ENCODE measurements around the gene MUC2.

DNA sequence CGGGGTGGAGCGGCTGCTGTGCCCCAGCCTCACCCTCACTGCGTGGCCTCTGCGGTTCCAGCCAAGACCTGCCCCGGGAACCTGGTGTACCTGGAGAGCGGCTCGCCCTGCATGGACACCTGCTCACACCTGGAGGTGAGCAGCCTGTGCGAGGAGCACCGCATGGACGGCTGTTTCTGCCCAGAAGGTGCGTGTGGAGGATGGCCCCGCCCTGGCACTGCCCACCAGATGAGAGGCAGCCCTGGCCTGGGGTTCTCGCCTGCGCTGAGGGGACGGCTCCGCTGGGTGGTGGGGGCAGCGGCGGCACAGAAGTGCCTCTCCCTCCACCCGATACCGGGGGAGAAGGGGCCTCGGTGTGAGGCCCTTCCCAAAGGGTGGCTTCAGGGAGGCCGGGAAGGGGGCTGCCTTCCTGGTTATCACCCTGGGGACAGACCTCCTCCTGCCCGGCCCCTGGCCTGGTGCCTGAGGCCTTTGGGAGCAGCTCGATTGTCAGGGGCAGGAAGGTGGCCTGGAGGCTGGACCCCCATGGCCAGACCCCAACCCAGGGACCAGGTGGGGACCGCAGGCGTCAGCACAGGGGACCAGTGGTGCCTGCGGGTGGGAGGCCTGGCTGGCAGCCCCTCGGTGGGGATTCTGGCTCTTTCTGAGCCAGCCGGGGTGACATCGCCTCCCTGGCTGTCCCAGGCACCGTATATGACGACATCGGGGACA, 7.1 kb downstream of the MUC2 start:
- TF ChIP-seq, protein P1, sequence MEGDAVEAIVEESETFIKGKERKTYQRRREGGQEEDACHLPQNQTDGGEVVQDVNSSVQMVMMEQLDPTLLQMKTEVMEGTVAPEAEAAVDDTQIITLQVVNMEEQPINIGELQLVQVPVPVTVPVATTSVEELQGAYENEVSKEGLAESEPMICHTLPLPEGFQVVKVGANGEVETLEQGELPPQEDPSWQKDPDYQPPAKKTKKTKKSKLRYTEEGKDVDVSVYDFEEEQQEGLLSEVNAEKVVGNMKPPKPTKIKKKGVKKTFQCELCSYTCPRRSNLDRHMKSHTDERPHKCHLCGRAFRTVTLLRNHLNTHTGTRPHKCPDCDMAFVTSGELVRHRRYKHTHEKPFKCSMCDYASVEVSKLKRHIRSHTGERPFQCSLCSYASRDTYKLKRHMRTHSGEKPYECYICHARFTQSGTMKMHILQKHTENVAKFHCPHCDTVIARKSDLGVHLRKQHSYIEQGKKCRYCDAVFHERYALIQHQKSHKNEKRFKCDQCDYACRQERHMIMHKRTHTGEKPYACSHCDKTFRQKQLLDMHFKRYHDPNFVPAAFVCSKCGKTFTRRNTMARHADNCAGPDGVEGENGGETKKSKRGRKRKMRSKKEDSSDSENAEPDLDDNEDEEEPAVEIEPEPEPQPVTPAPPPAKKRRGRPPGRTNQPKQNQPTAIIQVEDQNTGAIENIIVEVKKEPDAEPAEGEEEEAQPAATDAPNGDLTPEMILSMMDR (conservative IDR thresholded peaks at IDR 0.05; ENCODE audit: low read depth in 2 of 2): no peak
- TF ChIP-seq POLR2AphosphoS5 (IDR thresholded peaks at IDR 0.05; ENCODE audit: low read depth) (no peak), EZH2 (IDR thresholded peaks at IDR 0.05; ENCODE audit: low read depth, unreplicated experiment) (no peak), ZNF331 (CRISPR knock-in tag; IDR thresholded peaks at IDR 0.05; ENCODE audit: low read depth) (no peak), CREB1 (CRISPR knock-in tag; IDR thresholded peaks at IDR 0.05; ENCODE audit: low read depth) (no peak), EZH2phosphoT487 (IDR thresholded peaks at IDR 0.05; ENCODE audit: unreplicated experiment) (no peak), STAT1 (IDR thresholded peaks at IDR 0.05; ENCODE audit: unreplicated experiment) (no peak), JUNB (IDR thresholded peaks at IDR 0.05; ENCODE audit: unreplicated experiment) (no peak)
- TF ChIP-seq, protein P2, sequence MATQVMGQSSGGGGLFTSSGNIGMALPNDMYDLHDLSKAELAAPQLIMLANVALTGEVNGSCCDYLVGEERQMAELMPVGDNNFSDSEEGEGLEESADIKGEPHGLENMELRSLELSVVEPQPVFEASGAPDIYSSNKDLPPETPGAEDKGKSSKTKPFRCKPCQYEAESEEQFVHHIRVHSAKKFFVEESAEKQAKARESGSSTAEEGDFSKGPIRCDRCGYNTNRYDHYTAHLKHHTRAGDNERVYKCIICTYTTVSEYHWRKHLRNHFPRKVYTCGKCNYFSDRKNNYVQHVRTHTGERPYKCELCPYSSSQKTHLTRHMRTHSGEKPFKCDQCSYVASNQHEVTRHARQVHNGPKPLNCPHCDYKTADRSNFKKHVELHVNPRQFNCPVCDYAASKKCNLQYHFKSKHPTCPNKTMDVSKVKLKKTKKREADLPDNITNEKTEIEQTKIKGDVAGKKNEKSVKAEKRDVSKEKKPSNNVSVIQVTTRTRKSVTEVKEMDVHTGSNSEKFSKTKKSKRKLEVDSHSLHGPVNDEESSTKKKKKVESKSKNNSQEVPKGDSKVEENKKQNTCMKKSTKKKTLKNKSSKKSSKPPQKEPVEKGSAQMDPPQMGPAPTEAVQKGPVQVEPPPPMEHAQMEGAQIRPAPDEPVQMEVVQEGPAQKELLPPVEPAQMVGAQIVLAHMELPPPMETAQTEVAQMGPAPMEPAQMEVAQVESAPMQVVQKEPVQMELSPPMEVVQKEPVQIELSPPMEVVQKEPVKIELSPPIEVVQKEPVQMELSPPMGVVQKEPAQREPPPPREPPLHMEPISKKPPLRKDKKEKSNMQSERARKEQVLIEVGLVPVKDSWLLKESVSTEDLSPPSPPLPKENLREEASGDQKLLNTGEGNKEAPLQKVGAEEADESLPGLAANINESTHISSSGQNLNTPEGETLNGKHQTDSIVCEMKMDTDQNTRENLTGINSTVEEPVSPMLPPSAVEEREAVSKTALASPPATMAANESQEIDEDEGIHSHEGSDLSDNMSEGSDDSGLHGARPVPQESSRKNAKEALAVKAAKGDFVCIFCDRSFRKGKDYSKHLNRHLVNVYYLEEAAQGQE (IDR thresholded peaks at IDR 0.05; ENCODE audit: unreplicated experiment): no peak
